ENCODE results near the gene GRID1.

DNA sequence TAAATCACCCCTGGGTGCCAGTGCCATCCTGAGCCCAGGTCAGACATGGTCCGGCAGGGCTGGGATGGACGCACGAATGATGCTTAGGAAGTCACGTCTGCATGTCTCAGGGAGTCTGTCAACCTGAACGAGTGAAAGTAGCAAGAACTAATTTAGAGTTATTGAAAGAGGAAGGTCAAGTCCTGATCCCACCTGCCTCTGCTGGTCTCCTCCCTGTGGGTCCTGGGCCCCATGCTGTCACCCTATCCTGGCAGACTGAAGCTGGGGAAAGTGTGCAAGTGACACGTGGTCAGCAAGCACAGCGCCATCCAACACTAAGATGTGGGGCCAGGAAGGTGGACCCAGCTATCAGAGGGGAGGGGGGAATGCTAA lies 26.1 kb upstream of the GRID1 start:
- TF ChIP-seq, protein P1, sequence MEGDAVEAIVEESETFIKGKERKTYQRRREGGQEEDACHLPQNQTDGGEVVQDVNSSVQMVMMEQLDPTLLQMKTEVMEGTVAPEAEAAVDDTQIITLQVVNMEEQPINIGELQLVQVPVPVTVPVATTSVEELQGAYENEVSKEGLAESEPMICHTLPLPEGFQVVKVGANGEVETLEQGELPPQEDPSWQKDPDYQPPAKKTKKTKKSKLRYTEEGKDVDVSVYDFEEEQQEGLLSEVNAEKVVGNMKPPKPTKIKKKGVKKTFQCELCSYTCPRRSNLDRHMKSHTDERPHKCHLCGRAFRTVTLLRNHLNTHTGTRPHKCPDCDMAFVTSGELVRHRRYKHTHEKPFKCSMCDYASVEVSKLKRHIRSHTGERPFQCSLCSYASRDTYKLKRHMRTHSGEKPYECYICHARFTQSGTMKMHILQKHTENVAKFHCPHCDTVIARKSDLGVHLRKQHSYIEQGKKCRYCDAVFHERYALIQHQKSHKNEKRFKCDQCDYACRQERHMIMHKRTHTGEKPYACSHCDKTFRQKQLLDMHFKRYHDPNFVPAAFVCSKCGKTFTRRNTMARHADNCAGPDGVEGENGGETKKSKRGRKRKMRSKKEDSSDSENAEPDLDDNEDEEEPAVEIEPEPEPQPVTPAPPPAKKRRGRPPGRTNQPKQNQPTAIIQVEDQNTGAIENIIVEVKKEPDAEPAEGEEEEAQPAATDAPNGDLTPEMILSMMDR (IDR thresholded peaks at IDR 0.05), result no peak
- TF ChIP-seq POLR2A (IDR thresholded peaks at IDR 0.05), result no peak
